Natural killer cell (primary cell): ENCODE measurements around the gene GALNT5. TPM values are rescaled to one million over a fixed set of nuclear protein-coding genes. Genes with fewer than 3 reads are reported as not detected.
A peak's percentile ranks its signal among the peaks of the same experiment; 100 is the strongest.

Experiments
- ATAC-seq, 3 donors: fragments of 150-1000 bp in 2 of 3; fragments of 200-7000 bp in 1 of 3; cut with Tn5 transposase; 1 replicate in 1 of 3; 2 replicates in 2 of 3; pipeline ENCODE4 v1.10.0; 2021; ENCODE audit warnings: mild to moderate bottlenecking in 2 of 3, moderate library complexity in 2 of 3
- DNase-seq, 2 donors: peaks; one replicate each; pipeline versions ENCODE4 v3.0.0 to v3.0.0-alpha.2; 2013 to 2021; ENCODE audit warnings: mixed read lengths in 1 of 2
- H3K27ac ChIP-seq: one replicate; pipeline ENCODE4 v1.5.1; 2013; ENCODE audit warnings: mild to moderate bottlenecking, low read length
- H3K27me3 ChIP-seq: one replicate; pipeline ENCODE4 v1.6.1; 2013; ENCODE audit warnings: low read length; ENCODE audit not compliant: control insufficient read depth, insufficient read depth
- H3K36me3 ChIP-seq: one replicate; pipeline ENCODE4 v1.6.1; 2013; ENCODE audit warnings: low read length; ENCODE audit not compliant: control insufficient read depth, insufficient read depth
- H3K4me1 ChIP-seq: one replicate; pipeline ENCODE4 v1.6.1; 2013; ENCODE audit warnings: low read length; ENCODE audit not compliant: control insufficient read depth, insufficient read depth
- H3K4me3 ChIP-seq: one replicate; pipeline ENCODE4 v1.5.1; 2013; ENCODE audit warnings: low read length
- H3K9me3 ChIP-seq: one replicate; pipeline ENCODE4 v1.6.1; 2013; ENCODE audit warnings: low read length; ENCODE audit not compliant: control insufficient read depth, insufficient read depth
- H3K27ac Mint-ChIP-seq, 2 donors: one replicate each; pipeline ENCODE4 v1.8.0; 2022; ENCODE audit warnings: mild to moderate bottlenecking in 2 of 2, mixed read lengths in 2 of 2, moderate library complexity in 1 of 2
- H3K27me3 Mint-ChIP-seq, 2 donors: one replicate each; pipeline ENCODE4 v1.8.0; 2022; ENCODE audit warnings: low read depth in 2 of 2, mixed read lengths in 2 of 2
- H3K36me3 Mint-ChIP-seq: one replicate; pipeline ENCODE4 v1.8.0; 2022; ENCODE audit warnings: mixed read lengths
- H3K4me1 Mint-ChIP-seq, 2 donors: one replicate each; pipeline ENCODE4 v1.8.0; 2022; ENCODE audit warnings: mixed read lengths in 2 of 2
- H3K4me3 Mint-ChIP-seq: one replicate; pipeline ENCODE4 v1.8.0; 2022; ENCODE audit warnings: mild to moderate bottlenecking, moderate library complexity, mixed read lengths
- H3K9me3 Mint-ChIP-seq, 2 donors: one replicate each; pipeline ENCODE4 v1.8.0; 2022; ENCODE audit warnings: mixed read lengths in 2 of 2
- WGBS: methylation state at CpG from one replicate; pipeline ENCODE4 v1.1.7; 2013; ENCODE audit warnings: missing lambda C conversion rate; ENCODE audit not compliant: insufficient coverage; 5-methylcytosine and 5-hydroxymethylcytosine counted together
- intact Hi-C: fragments of 100-400 bp; cut with micrococcal nuclease; formaldehyde crosslinking; loops from one replicate; pipeline ENCODE4 v1.14.2; 2022
- total RNA-seq, 4 donors: library from RNA; stranded (reverse); fragments of 120-200 nt in 1 of 4; gene quantifications; one replicate each; pipeline versions ENCODE4 v1.2.3 to v1.2.4, GENCODE V29; 2013 to 2022
- TF ChIP-seq, protein P1 (sequence below): fragments of 200-600 bp; IDR thresholded peaks from one replicate; pipeline ENCODE4 v1.8.0; 2022; ENCODE audit warnings: antibody characterized with exemption

The GALNT5 gene
- total RNA-seq, 3 donors from 2014 or later (not counting 1 experiment from before 2014, with no cell fraction given), result not detected

GRCh38 chr2:157363612-157364101 is 106.2 kb downstream of the GALNT5 start:
- no peak overlapping the region for H3K27ac ChIP-seq
- H3K9me3 ChIP-seq, result peaks cover 8% of the 10 kb centered on the region
- DNase-seq (no peak), ATAC-seq (peak in 2 of 3 donors; percentile 32 to 47)
- Mint-ChIP-seq H3K4me1 (peaks cover 31 to 37% of the 10 kb centered on the region in 2 donors), H3K4me3 (peak overlapping the region; percentile 57), H3K36me3 (peaks cover 15% of the 10 kb centered on the region), H3K9me3 (peaks cover 4 to 10% of the 10 kb centered on the region in 2 donors), H3K27ac (peak overlapping the region; percentile 76 to 77), H3K27me3 (no peaks in the 10 kb centered on the region)
- 92% methylated on average over 1 of the region's 2 CpGs for WGBS
- no peak overlapping the region for H3K4me3 ChIP-seq
- TF ChIP-seq, protein P1, sequence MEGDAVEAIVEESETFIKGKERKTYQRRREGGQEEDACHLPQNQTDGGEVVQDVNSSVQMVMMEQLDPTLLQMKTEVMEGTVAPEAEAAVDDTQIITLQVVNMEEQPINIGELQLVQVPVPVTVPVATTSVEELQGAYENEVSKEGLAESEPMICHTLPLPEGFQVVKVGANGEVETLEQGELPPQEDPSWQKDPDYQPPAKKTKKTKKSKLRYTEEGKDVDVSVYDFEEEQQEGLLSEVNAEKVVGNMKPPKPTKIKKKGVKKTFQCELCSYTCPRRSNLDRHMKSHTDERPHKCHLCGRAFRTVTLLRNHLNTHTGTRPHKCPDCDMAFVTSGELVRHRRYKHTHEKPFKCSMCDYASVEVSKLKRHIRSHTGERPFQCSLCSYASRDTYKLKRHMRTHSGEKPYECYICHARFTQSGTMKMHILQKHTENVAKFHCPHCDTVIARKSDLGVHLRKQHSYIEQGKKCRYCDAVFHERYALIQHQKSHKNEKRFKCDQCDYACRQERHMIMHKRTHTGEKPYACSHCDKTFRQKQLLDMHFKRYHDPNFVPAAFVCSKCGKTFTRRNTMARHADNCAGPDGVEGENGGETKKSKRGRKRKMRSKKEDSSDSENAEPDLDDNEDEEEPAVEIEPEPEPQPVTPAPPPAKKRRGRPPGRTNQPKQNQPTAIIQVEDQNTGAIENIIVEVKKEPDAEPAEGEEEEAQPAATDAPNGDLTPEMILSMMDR, result no peak
- peaks cover 4% of the 10 kb centered on the region for H3K4me1 ChIP-seq
- no peaks in the 10 kb centered on the region for H3K27me3 ChIP-seq
- no peaks in the 10 kb centered on the region for H3K36me3 ChIP-seq
- intact Hi-C loops, result no loop called here

Other genes starting within 250 kb of the GALNT5 start
- 10 to 100 TPM; 13.5 to 14.4 (median 14.0) TPM for gene ERMN, start 68.1 kb downstream of the GALNT5 start, total RNA-seq
- gene CYTIP, start 186.4 kb downstream of the GALNT5 start, total RNA-seq, result 100 to 1,000 TPM; 276 to 363 (median 357) TPM